ENCODE results near the gene SPTBN1. TPM values are rescaled to one million over a fixed set of nuclear protein-coding genes. Genes with fewer than 3 reads are reported as not detected.

Gene SPTBN1
- total RNA-seq, 1 donor from 2014 or later = 214 TPM

GRCh38 chr2:54543733-54544396, 87.7 kb downstream of the SPTBN1 start:
- Mint-ChIP-seq H3K27me3 (no peaks in the 10 kb centered on the region), H3K27ac (no peak overlapping the region), H3K36me3 (no peaks in the 10 kb centered on the region), H3K4me1 (ENCODE audit: unreplicated experiment) (peaks cover 21% of the 10 kb centered on the region), H3K4me3 (no peak overlapping the region), H3K9me3 (no peaks in the 10 kb centered on the region)
- TF ChIP-seq CTCF (conservative IDR thresholded peaks at IDR 0.05) = no peak
- DNase-seq (ENCODE audit: extremely low spot score, unreplicated experiment) = no peak

GRCh38 chr2:54545702-54546450, 89.7 kb downstream of the SPTBN1 start:
- H3K27ac Mint-ChIP-seq = peak overlapping the region; percentile 60
- no peak for DNase-seq (ENCODE audit: extremely low spot score, unreplicated experiment)
- no peaks in the 10 kb centered on the region for H3K9me3 Mint-ChIP-seq
- no peak for TF ChIP-seq CTCF (conservative IDR thresholded peaks at IDR 0.05)
- no peaks in the 10 kb centered on the region for H3K27me3 Mint-ChIP-seq
- peaks cover 23% of the 10 kb centered on the region for H3K4me1 Mint-ChIP-seq (ENCODE audit: unreplicated experiment)
- H3K4me3 Mint-ChIP-seq = no peak overlapping the region
- H3K36me3 Mint-ChIP-seq = peaks cover 4% of the 10 kb centered on the region

GRCh38 chr2:54546518-54546917, 90.4 kb downstream of the SPTBN1 start:
- H3K27ac Mint-ChIP-seq = peak overlapping the region; percentile 60

GRCh38 chr2:54546923-54547720, 91.0 kb downstream of the SPTBN1 start:
- peaks cover 34% of the 10 kb centered on the region for H3K4me1 Mint-ChIP-seq (ENCODE audit: unreplicated experiment)
- H3K36me3 Mint-ChIP-seq = peaks cover 4% of the 10 kb centered on the region
- no peak for TF ChIP-seq CTCF (conservative IDR thresholded peaks at IDR 0.05)
- no peak overlapping the region for H3K4me3 Mint-ChIP-seq
- H3K27me3 Mint-ChIP-seq = no peaks in the 10 kb centered on the region
- no peak for DNase-seq (ENCODE audit: extremely low spot score, unreplicated experiment)
- H3K9me3 Mint-ChIP-seq = no peaks in the 10 kb centered on the region
- no peak overlapping the region for H3K27ac Mint-ChIP-seq

More at GRCh38 chr2:54546518-54546917, 90.4 kb downstream of the SPTBN1 start:
- no peak for DNase-seq (ENCODE audit: extremely low spot score, unreplicated experiment)
- H3K9me3 Mint-ChIP-seq = no peaks in the 10 kb centered on the region
- peaks cover 29% of the 10 kb centered on the region for H3K4me1 Mint-ChIP-seq (ENCODE audit: unreplicated experiment)
- no peak overlapping the region for H3K4me3 Mint-ChIP-seq
- TF ChIP-seq CTCF (conservative IDR thresholded peaks at IDR 0.05) = no peak
- H3K36me3 Mint-ChIP-seq = peaks cover 4% of the 10 kb centered on the region
- no peaks in the 10 kb centered on the region for H3K27me3 Mint-ChIP-seq

GRCh38 chr2:54549430-54549829, 93.3 kb downstream of the SPTBN1 start:
- Mint-ChIP-seq H3K27me3 (no peaks in the 10 kb centered on the region), H3K4me3 (no peak overlapping the region), H3K4me1 (ENCODE audit: unreplicated experiment) (peaks cover 40% of the 10 kb centered on the region), H3K27ac (peak overlapping the region; percentile 15), H3K9me3 (no peaks in the 10 kb centered on the region), H3K36me3 (peaks cover 4% of the 10 kb centered on the region)
- no peak for TF ChIP-seq CTCF (conservative IDR thresholded peaks at IDR 0.05)
- DNase-seq (ENCODE audit: extremely low spot score, unreplicated experiment) = no peak

All from type B pancreatic cell (in vitro differentiated cells).